Islet of Langerhans (tissue), 1 donor: Measurements from ENCODE around the gene TUBB2B.
"Not testable (repeated sequence)": the region's sequence is repeated elsewhere in the genome, so short reads cannot be mapped to it uniquely, and the experiment has no call there.

Experiments used
- FAIRE-seq: peaks from one replicate; lab custom pipeline; 2011; peaks lifted over from hg19 to GRCh38; lab: Jason Lieb, UNC

Gene TUBB2B

GRCh38 chr6:3258201-3258600 is 30.7 kb upstream of the TUBB2B start:
- FAIRE-seq: no peak

- FAIRE-seq: no peak
These were observed 26.1 kb upstream of the TUBB2B start for GRCh38 chr6:3253597-3253961.

GRCh38 chr6:3252861-3253596 is 25.6 kb upstream of the TUBB2B start:
- no peak for FAIRE-seq

- no peak for FAIRE-seq
These were observed 24.9 kb upstream of the TUBB2B start for GRCh38 chr6:3252369-3252768.

GRCh38 chr6:3251462-3252314 is 24.2 kb upstream of the TUBB2B start:
- FAIRE-seq: no peak

- no peak for FAIRE-seq
These were observed 22.8 kb upstream of the TUBB2B start for GRCh38 chr6:3250231-3250675.

- no peak for FAIRE-seq
These were observed 22.4 kb upstream of the TUBB2B start for GRCh38 chr6:3249821-3250220.

GRCh38 chr6:3247255-3248146 is 20.0 kb upstream of the TUBB2B start:
- no peak for FAIRE-seq

GRCh38 chr6:3245216-3245615 is 17.8 kb upstream of the TUBB2B start:
- no peak for FAIRE-seq

- FAIRE-seq: not testable (repeated sequence)
These were observed 17.3 kb upstream of the TUBB2B start for GRCh38 chr6:3244832-3245161.

- no peak for FAIRE-seq
These were observed 16.8 kb upstream of the TUBB2B start for GRCh38 chr6:3244003-3244831.

- FAIRE-seq: no peak
These were observed 15.3 kb upstream of the TUBB2B start for GRCh38 chr6:3242768-3243167.

GRCh38 chr6:3241745-3242144 is 14.3 kb upstream of the TUBB2B start:
- not testable (repeated sequence) for FAIRE-seq

GRCh38 chr6:3240595-3240994 is 13.1 kb upstream of the TUBB2B start:
- no peak for FAIRE-seq

- no peak for FAIRE-seq
These were observed 11.8 kb upstream of the TUBB2B start for GRCh38 chr6:3239110-3239830.

- FAIRE-seq: no peak
These were observed 10.6 kb upstream of the TUBB2B start for GRCh38 chr6:3237761-3238662.

GRCh38 chr6:3236005-3236404 is 8.6 kb upstream of the TUBB2B start:
- FAIRE-seq: no peak

- no peak for FAIRE-seq
These were observed 8.0 kb upstream of the TUBB2B start for GRCh38 chr6:3235486-3235885.

GRCh38 chr6:3233904-3234303 is 6.5 kb upstream of the TUBB2B start:
- FAIRE-seq: no peak

- no peak for FAIRE-seq
These were observed 5.9 kb upstream of the TUBB2B start for GRCh38 chr6:3233321-3233720.
